GM12878 (cell line): ENCODE results near the gene VMP1. TPM values are rescaled to one million over a fixed set of nuclear protein-coding genes. Genes with fewer than 3 reads are reported as not detected.

Experiments
- ATAC-seq: fragments of 200-7000 bp; cut with Tn5 transposase; 3 replicates; pipeline ENCODE4 v1.9.1; 2020; ENCODE audit warnings: mild to moderate bottlenecking, moderate library complexity
- BruUV-seq: library from RNA; stranded (reverse); fragments of 400-500 nt; replicated peaks from 2 replicates; lab custom pipeline; 2021; lab: Mats Ljungman, UMichigan
- CTCF ChIA-PET: fragments of 300-600 bp; sonication (Branson Sonifier 250); formaldehyde crosslinking; extraction: SDS; loops from one replicate; lab custom pipeline; 2021; ENCODE audit warnings: inconsistent platforms; lab: Yijun Ruan, JAX
- POLR2A ChIA-PET: fragments of 350-600 bp; formaldehyde crosslinking; extraction: SDS; loops from one replicate; lab custom pipeline; 2021; ENCODE audit warnings: inconsistent platforms; lab: Charles Lee
- RAD21 ChIA-PET: fragments of 300-600 bp; sonication (Branson Sonifier 250); formaldehyde crosslinking; loops from one replicate; lab custom pipeline; 2023; ENCODE audit warnings: antibody characterized with exemption; ENCODE audit not compliant: unreplicated experiment; lab: Charles Lee
- SMC1A ChIA-PET: fragments of 300-600 bp; sonication (Branson Sonifier 250); formaldehyde crosslinking; loops from one replicate; lab custom pipeline; 2023; ENCODE audit not compliant: unreplicated experiment, uncharacterized antibody; lab: Charles Lee
- DNase-seq: peaks from one replicate; pipeline ENCODE4 v3.0.0-alpha.2; 2011; ENCODE audit warnings: low read depth, low spot score
- FAIRE-seq: peaks from 3 replicates; lab custom pipeline; 2011; peaks lifted over from hg19 to GRCh38; lab: Jason Lieb, UNC
- H2AFZ ChIP-seq: 2 replicates; pipeline ENCODE4 v1.6.0; 2011; ENCODE audit warnings: low read depth, low read length, control low read depth; ENCODE audit not compliant: control insufficient read depth
- H3K27ac ChIP-seq: 2 replicates; pipeline ENCODE4 v1.5.1; 2011; ENCODE audit warnings: control low read depth; ENCODE audit not compliant: control insufficient read depth, insufficient read depth
- H3K27me3 ChIP-seq, 2 experiments: replicated peaks in 1 of 2; 2 replicates each; pipeline versions ENCODE4 v1.6.0 to v1.6.1; 2011; ENCODE audit warnings: low read length in 1 of 2; ENCODE audit not compliant: control insufficient read depth in 2 of 2, insufficient read depth in 2 of 2
- H3K36me3 ChIP-seq, 2 experiments: 2 replicates each; pipeline ENCODE4 v1.5.1; 2011; ENCODE audit warnings: low read length in 1 of 2; ENCODE audit not compliant: control insufficient read depth in 2 of 2, insufficient read depth in 2 of 2
- H3K4me1 ChIP-seq: 2 replicates; pipeline ENCODE4 v1.6.1; 2011; ENCODE audit warnings: mild to moderate bottlenecking, low read length, moderate library complexity, mixed read lengths; ENCODE audit not compliant: control insufficient read depth, insufficient read depth
- H3K4me2 ChIP-seq: 2 replicates; pipeline ENCODE4 v1.6.0; 2011; ENCODE audit warnings: control low read depth; ENCODE audit not compliant: control insufficient read depth, insufficient read depth
- H3K4me3 ChIP-seq: fragments of 200-600 bp; sonication (generic); 2 replicates; pipeline ENCODE4 v1.5.1; 2016
- H3K79me2 ChIP-seq: 2 replicates; pipeline ENCODE4 v1.6.0; 2011; ENCODE audit warnings: low read length; ENCODE audit not compliant: control insufficient read depth, insufficient read depth
- H3K9ac ChIP-seq: 2 replicates; pipeline ENCODE4 v1.8.0; 2011; ENCODE audit warnings: low read length, control low read depth, mixed read lengths; ENCODE audit not compliant: control insufficient read depth, insufficient read depth
- H3K9me3 ChIP-seq: replicated peaks from 3 replicates; pipeline ENCODE4 v1.5.1; 2011; ENCODE audit warnings: mild to moderate bottlenecking, low read length; ENCODE audit not compliant: control insufficient read depth, insufficient read depth
- H4K20me1 ChIP-seq: 2 replicates; pipeline ENCODE4 v1.6.0; 2011; ENCODE audit not compliant: control insufficient read depth, insufficient read depth
- CHD2 ChIP-seq: IDR thresholded peaks from 2 replicates; pipeline ENCODE4 v1.6.1; 2011; ENCODE audit warnings: low read depth, low read length, improper control_type of control experiment, borderline replicate concordance
- HDGF ChIP-seq: fragments of 450-650 bp; IDR thresholded peaks from 2 replicates; pipeline ENCODE4 v1.6.1; 2016; ENCODE audit warnings: antibody characterized with exemption
- IKZF1 ChIP-seq: fragments of 450-650 bp; conservative IDR thresholded peaks from 2 replicates; pipeline ENCODE4 v1.6.1; 2017; ENCODE audit warnings: antibody characterized with exemption, mild to moderate bottlenecking
- MEF2A ChIP-seq: IDR thresholded peaks from 2 replicates; pipeline ENCODE4 v1.6.1; 2011; ENCODE audit warnings: low read depth, mild to moderate bottlenecking, low read length, moderate library complexity; ENCODE audit not compliant: insufficient read depth
- NFIC ChIP-seq: IDR thresholded peaks from 2 replicates; pipeline ENCODE4 v1.6.1; 2012; ENCODE audit warnings: low read depth, mild to moderate bottlenecking, inconsistent platforms, low read length, moderate library complexity
- PKNOX1 ChIP-seq: fragments of 450-650 bp; IDR thresholded peaks from 2 replicates; pipeline ENCODE4 v1.6.1; 2016; ENCODE audit warnings: mild to moderate bottlenecking
- RCOR1 ChIP-seq: conservative IDR thresholded peaks from 2 replicates; pipeline ENCODE4 v1.6.1; 2012; ENCODE audit warnings: low read depth, low read length, improper control_type of control experiment
- SIX5 ChIP-seq: IDR thresholded peaks from 2 replicates; pipeline ENCODE4 v1.6.1; 2011; ENCODE audit warnings: mild to moderate bottlenecking, low read depth, low read length, moderate library complexity; ENCODE audit not compliant: severe bottlenecking
- SUZ12 ChIP-seq: fragments of 200-600 bp; sonication (generic); IDR thresholded peaks from one replicate; pipeline ENCODE4 v1.6.1; 2018; ENCODE audit warnings: antibody characterized with exemption, mild to moderate bottlenecking; ENCODE audit not compliant: unreplicated experiment
- TARDBP ChIP-seq: IDR thresholded peaks from 2 replicates; pipeline ENCODE4 v1.6.1; 2016; ENCODE audit warnings: borderline replicate concordance
- WGBS: methylation state at CpG from one replicate; pipeline ENCODE4 v1.1.6; 2016; ENCODE audit warnings: low lambda C conversion rate; ENCODE audit not compliant: insufficient replicate concordance, insufficient coverage; ENCODE audit errors: missing lambda C conversion rate; 5-methylcytosine and 5-hydroxymethylcytosine counted together
- in situ Hi-C: fragments of 300-500 bp; cut with MboI; formaldehyde crosslinking; loops from 9 replicates; pipeline ENCODE4 v1.14.3; 2018; ENCODE audit warnings: mixed read lengths
- intact Hi-C: fragments of 100-400 bp; cut with micrococcal nuclease; formaldehyde crosslinking; loops from one replicate; pipeline ENCODE4 v1.14.2; 2022; ENCODE audit not compliant: unreplicated experiment
- polyA plus RNA-seq, 11 experiments: library from polyadenylated mRNA; depleted of rRNA in 4 of 11; unstranded in 6 of 11; stranded (reverse) in 5 of 11; fragments of >200 nt; fragmentation: Nextera tagmentation in 4 of 11; fragmentation: Illumina TruSeq in 1 of 11; extraction: Ambion mirVana in 4 of 11; extraction: Trizol in 1 of 11; gene quantifications; 1 replicate in 1 of 11; 2 replicates in 10 of 11; pipeline versions ENCODE4 v1.2.1 to v1.2.3, GENCODE V29; 2011 to 2016; ENCODE audit warnings: inconsistent platforms in 2 of 11, missing spikeins in 2 of 11, low read depth in 1 of 11
- total RNA-seq, 4 experiments: library from RNA; depleted of rRNA in 3 of 4; stranded (reverse); fragments of >200 nt in 3 of 4; fragmentation: Illumina TruSeq in 1 of 4; extraction: Trizol in 1 of 4; gene quantifications; 2 replicates each; pipeline versions ENCODE4 v1.2.1 to v1.2.3, GENCODE V29; 2013 to 2021

VMP1 gene
- total and polyA plus RNA-seq, 10 of the 15 experiments (the other 5 are each of a cell fraction or from before 2014, with no cell fraction given) = 88.4 to 199 (median 132) TPM

- Histone ChIP-seq H3K4me2 (no peak overlapping the region), H2AFZ (no peak overlapping the region), H3K9ac (no peak overlapping the region), H4K20me1 (no peaks in the 10 kb centered on the region), H3K27me3 (no peaks in the 10 kb centered on the region), H3K36me3 (peaks cover 0 to 14% of the 10 kb centered on the region in 2 experiments; a peak in 1 of 4 replicates), H3K4me3 (no peak overlapping the region), H3K27ac (no peak overlapping the region), H3K9me3 (no peaks in the 10 kb centered on the region), H3K79me2 (peaks cover 14% of the 10 kb centered on the region), H3K4me1 (no peaks in the 10 kb centered on the region)
- 95% methylated on average over 8 of the region's 8 CpGs for WGBS
- intact Hi-C loops (no loop called here), in situ Hi-C loops (no loop called here)
- ChIA-PET RAD21 (no interaction called here), SMC1A (no interaction called here), CTCF (no interaction called here), POLR2A (no interaction called here)
- no peak for ATAC-seq
- DNase-seq = no peak
- TF ChIP-seq MEF2A (no peak), PKNOX1 (no peak), HDGF (no peak), RCOR1 (no peak), SIX5 (no peak), SUZ12 (no peak), NFIC (no peak), IKZF1 (no peak), TARDBP (no peak), CHD2 (no peak)
- BruUV-seq = no TSS peak
- FAIRE-seq = no peak
Observed at GRCh38 chr17:59888145-59888750, 180.8 kb downstream of the VMP1 start.
